AG09319 (cell line): ENCODE measurements around the gene KLK7.

Source experiments
- DNase-seq: peaks from one replicate; pipeline ENCODE4 v3.0.0-alpha.2; 2010; ENCODE audit warnings: low read depth; ENCODE audit errors: extremely low read depth
- TF ChIP-seq, protein P1 (sequence below): IDR thresholded peaks from 2 replicates; pipeline ENCODE4 v1.5.1; 2011; ENCODE audit warnings: low read depth, mild to moderate bottlenecking, inconsistent platforms, low read length, moderate library complexity

The KLK7 gene

DNA sequence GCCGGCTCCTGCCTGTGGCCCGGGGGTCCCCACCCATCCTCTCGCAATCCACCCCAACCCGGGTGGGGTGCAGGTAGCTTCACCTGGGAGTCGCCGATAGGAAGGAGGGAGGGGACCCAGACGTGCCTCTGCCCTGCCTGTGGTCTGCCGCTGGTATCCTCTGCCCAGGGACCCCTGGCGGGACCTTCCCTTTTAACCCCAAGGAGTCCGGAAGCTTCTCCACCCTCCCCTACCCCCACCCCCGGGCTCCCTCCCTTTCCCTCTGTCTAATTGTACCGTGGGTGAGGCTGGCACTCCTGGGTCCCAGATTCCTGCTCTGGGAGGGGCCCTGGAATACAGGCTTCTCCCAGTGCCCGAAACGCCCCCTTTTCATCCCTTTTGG is 35.8 kb upstream of the KLK7 start, which contains the start of gene KLK10:
Gene KLK10 (minus strand): TSS at position 166 of the 382 bp plus-strand sequence. CDS start 579 bp downstream, outside the sequence.
- DNase-seq: no peak
- TF ChIP-seq, protein P1, sequence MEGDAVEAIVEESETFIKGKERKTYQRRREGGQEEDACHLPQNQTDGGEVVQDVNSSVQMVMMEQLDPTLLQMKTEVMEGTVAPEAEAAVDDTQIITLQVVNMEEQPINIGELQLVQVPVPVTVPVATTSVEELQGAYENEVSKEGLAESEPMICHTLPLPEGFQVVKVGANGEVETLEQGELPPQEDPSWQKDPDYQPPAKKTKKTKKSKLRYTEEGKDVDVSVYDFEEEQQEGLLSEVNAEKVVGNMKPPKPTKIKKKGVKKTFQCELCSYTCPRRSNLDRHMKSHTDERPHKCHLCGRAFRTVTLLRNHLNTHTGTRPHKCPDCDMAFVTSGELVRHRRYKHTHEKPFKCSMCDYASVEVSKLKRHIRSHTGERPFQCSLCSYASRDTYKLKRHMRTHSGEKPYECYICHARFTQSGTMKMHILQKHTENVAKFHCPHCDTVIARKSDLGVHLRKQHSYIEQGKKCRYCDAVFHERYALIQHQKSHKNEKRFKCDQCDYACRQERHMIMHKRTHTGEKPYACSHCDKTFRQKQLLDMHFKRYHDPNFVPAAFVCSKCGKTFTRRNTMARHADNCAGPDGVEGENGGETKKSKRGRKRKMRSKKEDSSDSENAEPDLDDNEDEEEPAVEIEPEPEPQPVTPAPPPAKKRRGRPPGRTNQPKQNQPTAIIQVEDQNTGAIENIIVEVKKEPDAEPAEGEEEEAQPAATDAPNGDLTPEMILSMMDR: no peak

DNA sequence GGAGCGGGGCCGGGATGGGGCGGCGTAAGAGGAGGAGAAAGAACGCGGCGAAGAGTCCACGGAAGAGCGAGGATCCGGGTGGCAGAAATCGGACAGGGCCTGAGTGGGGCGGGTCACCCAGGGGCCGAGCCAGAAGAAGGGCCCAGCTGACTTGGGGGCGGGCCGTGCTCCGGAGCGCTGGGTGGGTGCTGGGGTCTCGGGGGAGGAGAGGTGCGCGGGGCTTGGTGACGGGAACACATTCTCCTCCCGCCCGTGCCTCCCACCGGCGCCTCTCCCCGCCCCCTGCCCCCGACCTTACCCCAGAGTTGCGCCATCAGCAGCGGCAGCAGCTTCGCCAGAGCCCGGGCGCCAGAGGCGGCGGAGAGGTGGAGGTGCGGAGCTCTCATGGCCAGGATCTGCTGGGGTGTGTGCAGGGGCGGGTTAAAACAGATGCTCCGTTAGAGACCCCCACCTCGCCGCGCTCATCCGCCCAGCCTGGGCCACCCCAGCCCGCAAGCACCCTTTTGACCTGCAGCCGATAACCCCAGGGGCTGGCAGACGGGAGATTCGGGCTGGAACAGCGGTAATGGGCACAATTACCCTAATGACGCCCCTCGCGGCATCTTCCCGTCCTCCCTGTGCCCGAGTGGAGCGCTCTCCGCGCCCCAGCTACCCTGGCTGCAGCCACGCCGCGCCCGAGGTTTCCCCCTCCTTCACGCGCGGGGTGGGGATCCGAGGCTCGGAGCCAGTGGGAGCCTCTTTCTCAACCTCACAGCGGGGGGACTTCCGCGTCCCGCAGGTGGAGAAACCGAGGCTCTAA is 35.2 kb upstream of the KLK7 start:
- no peak for DNase-seq

DNA sequence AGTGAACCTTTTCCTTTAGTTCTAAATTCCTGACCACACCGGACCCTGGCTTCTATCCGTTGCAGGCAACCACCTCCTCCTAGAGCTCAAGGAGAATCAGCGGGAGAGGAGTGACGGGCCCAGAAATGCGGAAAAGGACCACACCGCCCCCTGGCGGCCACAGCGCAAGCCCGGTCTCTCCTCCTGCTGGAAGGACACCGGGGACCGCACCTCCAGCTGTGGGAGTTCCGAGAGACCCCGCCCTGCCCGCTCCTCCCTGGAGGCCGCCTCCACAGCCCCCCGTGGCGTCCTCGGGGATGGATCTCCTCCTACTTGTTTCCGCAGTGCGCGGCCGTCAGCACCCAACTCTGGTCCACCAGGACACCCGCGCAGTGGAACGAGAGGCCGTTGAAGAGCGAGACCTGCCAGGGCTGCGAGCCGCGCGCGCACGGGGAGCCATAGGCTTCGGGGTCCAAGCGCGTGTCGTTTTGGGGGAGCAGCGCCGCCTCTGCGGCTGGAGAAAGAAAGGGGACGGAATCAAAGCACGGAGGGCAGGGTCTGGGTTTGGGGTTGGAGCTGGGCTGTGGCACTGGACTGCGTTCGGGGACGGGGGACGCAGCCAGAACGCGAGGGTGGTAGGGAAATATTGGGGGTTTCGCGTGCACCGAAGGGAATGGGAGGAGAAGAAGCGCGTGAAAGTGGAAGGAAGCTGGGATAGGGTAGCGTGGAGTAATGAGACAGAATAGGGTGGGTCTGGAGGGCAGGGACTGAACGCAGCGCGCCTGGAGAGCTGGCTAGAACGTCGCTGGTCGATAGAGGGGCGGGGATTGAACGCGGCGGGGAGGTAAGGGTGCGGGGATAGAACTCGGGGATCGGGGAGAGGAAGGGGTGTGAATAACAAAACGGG is 33.3 kb upstream of the KLK7 start:
- DNase-seq: no peak
- TF ChIP-seq, protein P1: peak; percentile 8; the same call in 1 of the 2 replicates

More for the DNA sequence above, 35.2 kb upstream of the KLK7 start:
- TF ChIP-seq, protein P1: no peak

DNA sequence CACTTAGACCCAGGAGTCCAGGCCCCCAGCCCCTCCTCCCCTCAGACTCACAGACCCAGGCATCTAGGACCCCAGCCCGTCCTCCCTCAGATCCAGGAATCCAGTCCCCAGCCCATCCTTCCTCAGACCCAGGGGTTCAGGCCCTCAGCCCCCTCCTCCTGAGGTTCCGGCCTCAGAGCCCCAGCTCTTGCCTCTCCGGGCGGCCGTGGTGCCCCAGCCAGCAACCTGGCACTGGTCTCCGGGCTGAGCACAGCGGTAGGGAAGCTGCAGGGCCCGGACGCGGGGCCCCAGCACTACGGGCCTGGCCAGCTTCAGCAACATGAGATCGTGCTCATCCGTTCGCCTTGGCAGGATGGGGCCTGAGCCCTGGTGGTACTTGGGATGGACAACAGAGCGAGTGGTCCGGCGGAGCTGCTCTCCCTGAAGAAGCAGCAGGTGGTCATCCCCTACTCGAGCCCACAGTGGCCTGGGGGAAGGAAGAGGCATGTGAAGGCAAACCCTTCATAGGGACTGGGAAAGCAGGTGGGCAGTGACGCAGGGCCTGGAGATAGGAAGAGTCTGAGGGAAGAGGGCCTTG is 32.1 kb upstream of the KLK7 start:
- DNase-seq: no peak
- TF ChIP-seq, protein P1: no peak

DNA sequence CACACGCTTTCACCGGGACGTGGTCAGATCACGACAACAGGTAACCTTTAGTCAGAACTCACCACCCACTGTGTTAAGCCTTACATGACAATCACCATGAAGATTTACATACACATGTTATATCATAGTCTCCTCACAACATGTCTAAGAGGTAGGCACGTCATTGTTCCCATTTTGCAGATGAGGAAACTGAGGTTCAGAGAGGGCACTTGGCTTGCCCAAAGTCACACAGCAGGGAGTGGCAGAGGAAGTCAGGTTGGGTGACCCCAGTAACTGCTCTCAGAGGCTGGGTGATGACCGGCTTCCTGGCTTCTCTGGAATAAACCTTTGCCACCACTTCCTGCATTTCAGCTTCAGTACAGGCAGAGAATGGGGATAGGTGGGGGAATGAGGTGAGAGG is 30.5 kb upstream of the KLK7 start:
- TF ChIP-seq, protein P1: no peak
- DNase-seq: no peak

DNA sequence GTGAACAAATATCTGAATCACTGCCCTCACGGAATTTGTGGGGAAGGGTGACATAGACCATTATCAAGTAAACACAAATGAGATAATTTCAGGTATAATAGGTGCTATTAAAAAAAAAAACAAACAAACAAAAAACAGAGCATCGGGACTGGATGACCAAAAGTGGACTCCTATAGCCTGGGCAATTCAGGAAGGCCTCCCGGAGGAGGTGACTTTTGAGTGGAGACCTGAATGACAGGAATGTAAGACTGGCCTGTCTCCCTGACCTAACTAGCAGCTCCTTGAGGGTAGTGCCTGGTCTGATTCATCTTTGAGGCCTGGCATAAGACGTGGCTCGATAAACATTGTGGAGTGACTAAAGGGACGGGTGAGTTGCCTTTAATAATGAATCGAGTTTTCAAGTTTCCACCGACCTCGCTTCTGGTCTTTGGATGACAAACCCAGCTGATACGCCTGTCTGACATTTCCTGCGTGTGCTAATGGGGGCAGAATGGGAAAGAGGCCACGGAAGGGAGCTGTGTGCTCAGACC is 29.0 kb upstream of the KLK7 start:
- no peak for DNase-seq

More for the DNA sequence above, 29.0 kb upstream of the KLK7 start:
- TF ChIP-seq, protein P1: no peak
